IMR-90 (cell line): Measurements from ENCODE around the gene RMDN3. TPM values are rescaled to one million over a fixed set of nuclear protein-coding genes. Genes with fewer than 3 reads are reported as not detected.
A peak's percentile ranks its signal among the peaks of the same experiment; 100 is the strongest.

Experiments
- ATAC-seq: fragments of 200-7000 bp; cut with Tn5 transposase; 2 replicates; pipeline ENCODE4 v1.9.1; 2020; ENCODE audit warnings: low read depth, mild to moderate bottlenecking, moderate library complexity
- BruUV-seq: library from RNA; stranded (reverse); fragments of 400-500 nt; replicated peaks from 2 replicates; lab custom pipeline; 2021; lab: Mats Ljungman, UMichigan
- CTCF ChIA-PET: fragments of 300-600 bp; formaldehyde crosslinking; extraction: SDS; loops from one replicate; lab custom pipeline; 2021; ENCODE audit warnings: antibody characterized with exemption; lab: Yijun Ruan, JAX
- POLR2A ChIA-PET: fragments of 300-600 bp; sonication (Branson Sonifier 250); formaldehyde crosslinking; loops from one replicate; lab custom pipeline; 2022; ENCODE audit warnings: antibody characterized with exemption; ENCODE audit not compliant: unreplicated experiment; lab: Charles Lee
- DNase-seq: peaks from one replicate; pipeline ENCODE4 v3.0.0; 2013
- H2AFZ ChIP-seq: replicated peaks from 2 replicates; pipeline ENCODE3; 2013; ENCODE audit warnings: low read length, mild to moderate bottlenecking; ENCODE audit not compliant: poor library complexity
- H2AK5ac ChIP-seq: 2 replicates; pipeline ENCODE4 v1.6.1; 2013; ENCODE audit warnings: low read depth, low read length, inconsistent platforms
- H2AK9ac ChIP-seq: replicated peaks from 2 replicates; pipeline ENCODE3; 2013; ENCODE audit warnings: mild to moderate bottlenecking, low read depth, low read length, moderate library complexity; ENCODE audit not compliant: poor library complexity
- H2BK120ac ChIP-seq: 2 replicates; pipeline ENCODE4 v1.6.1; 2013; ENCODE audit warnings: low read depth, low read length, inconsistent platforms
- H2BK15ac ChIP-seq: 3 replicates; pipeline ENCODE4 v1.6.1; 2013; ENCODE audit warnings: low read depth, low read length, inconsistent platforms
- H2BK20ac ChIP-seq: 2 replicates; pipeline ENCODE4 v1.6.1; 2013; ENCODE audit warnings: low read depth, mild to moderate bottlenecking, inconsistent platforms, low read length, moderate library complexity
- H2BK5ac ChIP-seq: 2 replicates; pipeline ENCODE4 v1.6.1; 2013; ENCODE audit warnings: mild to moderate bottlenecking, low read depth, low read length, inconsistent platforms; ENCODE audit not compliant: poor library complexity, severe bottlenecking
- H3K14ac ChIP-seq: replicated peaks from 2 replicates; pipeline ENCODE4 v1.6.1; 2013; ENCODE audit warnings: low read depth, low read length, inconsistent platforms
- H3K18ac ChIP-seq: 2 replicates; pipeline ENCODE4 v1.6.1; 2013; ENCODE audit warnings: low read depth, low read length, control low read depth
- H3K23ac ChIP-seq: 2 replicates; pipeline ENCODE4 v1.6.1; 2013; ENCODE audit warnings: low read depth, low read length, inconsistent platforms
- H3K27ac ChIP-seq: 2 replicates; pipeline ENCODE4 v1.5.1; 2013; ENCODE audit warnings: mild to moderate bottlenecking, control low read depth, low read length; ENCODE audit not compliant: insufficient read depth
- H3K27me3 ChIP-seq: 2 replicates; pipeline ENCODE4 v1.6.1; 2013; ENCODE audit warnings: low read length; ENCODE audit not compliant: control insufficient read depth, insufficient read depth
- H3K36me3 ChIP-seq: 2 replicates; pipeline ENCODE4 v1.6.1; 2013; ENCODE audit warnings: low read length, mixed read lengths; ENCODE audit not compliant: control insufficient read depth, insufficient read depth
- H3K4ac ChIP-seq: 2 replicates; pipeline ENCODE4 v1.6.1; 2013; ENCODE audit warnings: low read depth, low read length, inconsistent platforms
- H3K4me1 ChIP-seq: 2 replicates; pipeline ENCODE4 v1.6.1; 2013; ENCODE audit warnings: low read length, mixed read lengths; ENCODE audit not compliant: control insufficient read depth, insufficient read depth
- H3K4me2 ChIP-seq: 2 replicates; pipeline ENCODE4 v1.6.1; 2013; ENCODE audit warnings: low read depth, mild to moderate bottlenecking, control low read depth, low read length, moderate library complexity
- H3K4me3 ChIP-seq: 2 replicates; pipeline ENCODE4 v1.5.1; 2013; ENCODE audit warnings: low read depth, mild to moderate bottlenecking, control low read depth, low read length, moderate library complexity; ENCODE audit not compliant: insufficient read depth
- H3K56ac ChIP-seq: 2 replicates; pipeline ENCODE4 v1.6.1; 2013; ENCODE audit warnings: low read length, inconsistent platforms; ENCODE audit not compliant: insufficient read depth; ENCODE audit errors: extremely low read depth
- H3K79me1 ChIP-seq, 2 experiments: 2 replicates each; pipeline ENCODE4 v1.6.1; 2013; ENCODE audit warnings: low read length in 2 of 2, inconsistent platforms in 1 of 2, low read depth in 1 of 2
- H3K9ac ChIP-seq: 2 replicates; pipeline ENCODE4 v1.6.1; 2013; ENCODE audit warnings: low read depth, low read length, control low read depth
- H3K9me1 ChIP-seq: 2 replicates; pipeline ENCODE4 v1.6.1; 2013; ENCODE audit warnings: low read length, inconsistent platforms; ENCODE audit not compliant: insufficient read depth
- H3K9me3 ChIP-seq: 2 replicates; pipeline ENCODE4 v1.6.1; 2013; ENCODE audit warnings: low read length; ENCODE audit not compliant: control insufficient read depth, insufficient read depth
- H4K20me1 ChIP-seq: 2 replicates; pipeline ENCODE4 v1.6.1; 2013; ENCODE audit warnings: low read length, inconsistent platforms; ENCODE audit not compliant: insufficient read depth
- H4K5ac ChIP-seq: 2 replicates; pipeline ENCODE4 v1.6.1; 2013; ENCODE audit warnings: mild to moderate bottlenecking, low read depth, low read length, control low read depth
- H4K8ac ChIP-seq, 2 experiments: 2 replicates each; pipeline ENCODE4 v1.6.1; 2013; ENCODE audit warnings: low read depth in 2 of 2, low read length in 2 of 2, control low read depth in 1 of 2, inconsistent platforms in 1 of 2
- H4K91ac ChIP-seq: 2 replicates; pipeline ENCODE4 v1.6.1; 2013; ENCODE audit warnings: low read depth, low read length, inconsistent platforms; ENCODE audit not compliant: insufficient read depth
- CEBPB ChIP-seq: IDR thresholded peaks from 2 replicates; pipeline ENCODE4 v1.6.1; 2012; ENCODE audit warnings: low read depth, low read length, improper control_type of control experiment
- RCOR1 ChIP-seq: IDR thresholded peaks from 2 replicates; pipeline ENCODE4 v1.6.1; 2012; ENCODE audit warnings: mild to moderate bottlenecking, low read length, improper control_type of control experiment; ENCODE audit not compliant: insufficient replicate concordance
- WGBS, 2 experiments: methylation state at CpG; one replicate each; pipeline versions ENCODE4 v1.1.5 to v1.1.7; 2013; ENCODE audit warnings: missing lambda C conversion rate in 2 of 2; ENCODE audit not compliant: insufficient read length in 1 of 2; ENCODE audit errors: extremely low coverage in 2 of 2; 5-methylcytosine and 5-hydroxymethylcytosine counted together
- dilution Hi-C: fragments of 300-500 bp; cut with HindIII; formaldehyde crosslinking; loops from one replicate; pipeline ENCODE4 v1.14.3; 2018; ENCODE audit warnings: low sequenced_read_pairs; ENCODE audit not compliant: unreplicated experiment
- in situ Hi-C: fragments of 300-500 bp; cut with MboI; formaldehyde crosslinking; loops from 3 replicates; pipeline ENCODE4 v1.14.3; 2019; ENCODE audit warnings: low sequenced_read_pairs, inconsistent platforms, mixed read lengths
- intact Hi-C: fragments of 100-400 bp; cut with micrococcal nuclease; formaldehyde crosslinking; loops from 2 replicates; pipeline ENCODE4 v1.10.0; 2022
- polyA plus RNA-seq, 3 experiments: library from polyadenylated mRNA; depleted of rRNA; stranded (reverse); fragments of >200 nt; gene quantifications; 2 replicates each; pipeline ENCODE4 v1.2.3, GENCODE V29; 2012; ENCODE audit warnings: low replicate concordance in 1 of 3
- total RNA-seq: library from RNA; depleted of rRNA; stranded (reverse); fragments of >200 nt; gene quantifications from 2 replicates; pipeline ENCODE4 v1.2.3, GENCODE V29; 2012

The RMDN3 gene
- total and polyA plus RNA-seq, 2 of the 4 experiments (the other 2 are of a cell fraction): 14.7 to 25.7 TPM

DNA sequence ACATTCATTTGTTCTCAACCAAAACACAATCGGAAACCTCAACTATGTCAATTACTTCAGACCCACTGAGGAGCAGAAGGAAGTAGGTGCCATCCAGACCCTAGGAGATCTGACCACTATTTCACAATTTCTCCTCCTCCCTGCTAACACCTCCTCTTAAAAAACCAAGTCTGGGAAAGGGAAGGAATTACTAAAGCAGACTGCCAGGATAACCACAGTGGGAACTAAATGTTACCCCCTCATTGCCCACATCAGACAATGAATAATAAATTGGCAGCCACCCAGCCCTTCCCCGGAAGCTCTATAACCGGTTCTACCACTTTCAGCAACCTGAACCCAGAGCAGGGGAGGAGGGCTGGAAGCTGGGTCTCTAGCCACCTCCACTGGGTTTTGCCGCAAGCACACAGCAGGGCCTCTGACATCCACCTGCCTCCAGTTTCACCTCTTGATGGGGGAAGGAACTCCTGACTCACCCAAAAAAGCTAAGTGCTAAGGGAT, 32.3 kb upstream of the RMDN3 start:
- no peak overlapping the region for H4K8ac ChIP-seq
- no peak overlapping the region for H2BK5ac ChIP-seq
- no peak overlapping the region for H4K91ac ChIP-seq
- no peak overlapping the region for H2BK120ac ChIP-seq
- peaks cover 10% of the 10 kb centered on the region for H3K4me1 ChIP-seq
- H2AFZ ChIP-seq: no peak overlapping the region
- no peak overlapping the region for H3K23ac ChIP-seq
- H3K36me3 ChIP-seq: peaks cover 2% of the 10 kb centered on the region; the same call in 1 of the 2 replicates
- no peak overlapping the region for H2BK15ac ChIP-seq
- no peak overlapping the region for H3K9ac ChIP-seq
- H3K18ac ChIP-seq: no peak overlapping the region
- no peaks in the 10 kb centered on the region for H3K9me3 ChIP-seq
- dilution Hi-C loops: no loop called here
- intact Hi-C loops: no loop called here
- POLR2A ChIA-PET: no interaction called here
- WGBS, 2 experiments: no CpG with 5 or more reads among the region's 4 CpGs
- no peak overlapping the region for H3K4me3 ChIP-seq
- no peak overlapping the region for H3K4ac ChIP-seq
- H2AK5ac ChIP-seq: no peak overlapping the region
- H3K9me1 ChIP-seq: peaks cover 5% of the 10 kb centered on the region; the same call in 1 of the 2 replicates
- no peak overlapping the region for H3K27ac ChIP-seq
- no peak overlapping the region; the same call in 1 of the 2 replicates for H3K14ac ChIP-seq
- H3K4me2 ChIP-seq: peak overlapping the region; percentile 4; the same call in 1 of the 2 replicates
- no peak overlapping the region for H2BK20ac ChIP-seq
- peak; percentile 62 for DNase-seq
- H4K5ac ChIP-seq: no peak overlapping the region
- peaks cover 46 to 68% of the 10 kb centered on the region in 2 experiments for H3K79me1 ChIP-seq
- H2AK9ac ChIP-seq: no peak overlapping the region
- no peaks in the 10 kb centered on the region for H3K27me3 ChIP-seq
- in situ Hi-C loops: no loop called here
- H4K20me1 ChIP-seq: peaks cover 46% of the 10 kb centered on the region
- no TSS peak for BruUV-seq
- TF ChIP-seq RCOR1: no peak
- TF ChIP-seq CEBPB: peak; percentile 88
- no peak overlapping the region for H3K56ac ChIP-seq
- ATAC-seq: 0 out of 2 replicates have a peak, but pooled peaks have one; percentile 15
- CTCF ChIA-PET: no interaction called here
